A549 (cell line): ENCODE data around the gene LAT. TPM values are rescaled to one million over a fixed set of nuclear protein-coding genes. Genes with fewer than 3 reads are reported as not detected.
A peak's percentile ranks its signal among the peaks of the same experiment; 100 is the strongest.

Source experiments
- CBX8 ChIP-seq: fragments of 200-600 bp; sonication (generic); IDR thresholded peaks from 2 replicates; pipeline ENCODE4 v1.6.1; 2016
- CHD2 ChIP-seq: fragments of 150-350 bp; IDR thresholded peaks from 2 replicates; pipeline ENCODE4 v1.6.1; 2014; ENCODE audit warnings: low read length; ENCODE audit not compliant: partially characterized antibody
- CHD4 ChIP-seq: fragments of 200-600 bp; sonication (generic); IDR thresholded peaks from 2 replicates; pipeline ENCODE4 v1.6.1; 2016; ENCODE audit warnings: antibody characterized with exemption, mild to moderate bottlenecking, borderline replicate concordance
- EHF ChIP-seq: fragments of 250-450 bp; sonication (Bioruptor Pico); IDR thresholded peaks from 2 replicates; pipeline ENCODE4 v1.5.0; 2020; ENCODE audit warnings: mild to moderate bottlenecking
- ESRRA ChIP-seq: fragments of 150-350 bp; IDR thresholded peaks from 2 replicates; pipeline ENCODE4 v1.6.1; 2014; ENCODE audit warnings: mild to moderate bottlenecking, low read length, borderline replicate concordance
- HEYL ChIP-seq: fragments of 250-450 bp; sonication (Bioruptor Pico); IDR thresholded peaks from 2 replicates; pipeline ENCODE4 v1.8.0; 2021; ENCODE audit warnings: mild to moderate bottlenecking, moderate library complexity
- HOXA7 ChIP-seq: fragments of 250-450 bp; sonication (Bioruptor Pico); IDR thresholded peaks from 2 replicates; pipeline ENCODE4 v1.5.0; 2020; ENCODE audit warnings: mild to moderate bottlenecking, moderate library complexity
- HOXB5 ChIP-seq: fragments of 250-450 bp; sonication (Bioruptor Pico); IDR thresholded peaks from 2 replicates; pipeline ENCODE4 v1.5.0; 2020; ENCODE audit warnings: mild to moderate bottlenecking, moderate library complexity
- JUNB ChIP-seq: fragments of >200 bp; sonication (Bioruptor Twin); formaldehyde crosslinking; IDR thresholded peaks from 2 replicates; pipeline ENCODE4 v1.6.1; 2016
- KDM5A ChIP-seq: fragments of 200-600 bp; sonication (generic); IDR thresholded peaks from 2 replicates; pipeline ENCODE4 v1.6.1; 2016; ENCODE audit warnings: antibody characterized with exemption, mild to moderate bottlenecking
- MYC ChIP-seq: IDR thresholded peaks from 2 replicates; pipeline ENCODE4 v1.6.1; 2012; ENCODE audit warnings: mild to moderate bottlenecking, inconsistent platforms, low read length, improper control_type of control experiment, borderline replicate concordance
- NPAS2 ChIP-seq: fragments of 250-450 bp; sonication (Bioruptor Pico); IDR thresholded peaks from 2 replicates; pipeline ENCODE4 v1.8.0; 2022; ENCODE audit warnings: mild to moderate bottlenecking, moderate library complexity, borderline replicate concordance
- NR3C1 ChIP-seq: fragments of >200 bp; sonication (Bioruptor Twin); formaldehyde crosslinking; IDR thresholded peaks from 3 replicates; pipeline ENCODE4 v1.6.1; 2017
- RFX5 ChIP-seq: fragments of 450-650 bp; IDR thresholded peaks from 2 replicates; pipeline ENCODE4 v1.7.1; 2014; ENCODE audit warnings: antibody characterized with exemption, mild to moderate bottlenecking, moderate library complexity
- SREBF2 ChIP-seq: fragments of 450-650 bp; IDR thresholded peaks from 2 replicates; pipeline ENCODE4 v1.6.1; 2014; ENCODE audit warnings: mild to moderate bottlenecking, moderate library complexity
- TFCP2L1 ChIP-seq: fragments of 250-450 bp; sonication (Bioruptor Pico); IDR thresholded peaks from 2 replicates; pipeline ENCODE4 v1.5.0; 2021; ENCODE audit warnings: mild to moderate bottlenecking
- ZSCAN20 ChIP-seq: fragments of 250-450 bp; sonication (Bioruptor Pico); IDR thresholded peaks from 2 replicates; pipeline ENCODE4 v1.8.0; 2022; ENCODE audit warnings: mild to moderate bottlenecking, moderate library complexity
- polyA plus RNA-seq, 4 experiments: library from polyadenylated mRNA; depleted of rRNA in 3 of 4; stranded (reverse); fragments of >200 nt; fragmentation: RNase III in 1 of 4; extraction: RNeasy Plus Mini Kit Qiagen cat#74134 plus additional on column Dnase treatment in 1 of 4; gene quantifications; 2 replicates in 3 of 4; 3 replicates in 1 of 4; pipeline ENCODE4 v1.2.3, GENCODE V29; 2011 to 2017
- TF ChIP-seq, protein P1 (sequence below): fragments of 250-450 bp; sonication (Bioruptor Pico); IDR thresholded peaks from 2 replicates; pipeline ENCODE4 v1.5.0; 2020; ENCODE audit warnings: low read depth, mild to moderate bottlenecking, moderate library complexity
- TF ChIP-seq, protein P2 (sequence below): IDR thresholded peaks from 2 replicates; pipeline ENCODE4 v1.6.1; 2012
- TF ChIP-seq, protein P3 (sequence below): IDR thresholded peaks from 2 replicates; pipeline ENCODE4 v1.6.1; 2012
- TF ChIP-seq, protein P4 (sequence below): IDR thresholded peaks from 2 replicates; pipeline ENCODE4 v1.6.1; 2012; ENCODE audit warnings: low read depth, borderline replicate concordance
- TF ChIP-seq, protein P5 (sequence below): fragments of 150-350 bp; IDR thresholded peaks from 2 replicates; pipeline ENCODE4 v1.6.1; 2014; ENCODE audit warnings: low read depth, mild to moderate bottlenecking, low read length
- TF ChIP-seq, protein P6 (sequence below): fragments of 250-450 bp; sonication (Bioruptor Pico); IDR thresholded peaks from 2 replicates; pipeline ENCODE4 v1.5.0; 2021; ENCODE audit warnings: mild to moderate bottlenecking, moderate library complexity, borderline replicate concordance

LAT gene
- polyA plus RNA-seq, 2 of the 4 experiments (the other 2 are of a cell fraction) = 0.85 to 3.3 TPM

DNA sequence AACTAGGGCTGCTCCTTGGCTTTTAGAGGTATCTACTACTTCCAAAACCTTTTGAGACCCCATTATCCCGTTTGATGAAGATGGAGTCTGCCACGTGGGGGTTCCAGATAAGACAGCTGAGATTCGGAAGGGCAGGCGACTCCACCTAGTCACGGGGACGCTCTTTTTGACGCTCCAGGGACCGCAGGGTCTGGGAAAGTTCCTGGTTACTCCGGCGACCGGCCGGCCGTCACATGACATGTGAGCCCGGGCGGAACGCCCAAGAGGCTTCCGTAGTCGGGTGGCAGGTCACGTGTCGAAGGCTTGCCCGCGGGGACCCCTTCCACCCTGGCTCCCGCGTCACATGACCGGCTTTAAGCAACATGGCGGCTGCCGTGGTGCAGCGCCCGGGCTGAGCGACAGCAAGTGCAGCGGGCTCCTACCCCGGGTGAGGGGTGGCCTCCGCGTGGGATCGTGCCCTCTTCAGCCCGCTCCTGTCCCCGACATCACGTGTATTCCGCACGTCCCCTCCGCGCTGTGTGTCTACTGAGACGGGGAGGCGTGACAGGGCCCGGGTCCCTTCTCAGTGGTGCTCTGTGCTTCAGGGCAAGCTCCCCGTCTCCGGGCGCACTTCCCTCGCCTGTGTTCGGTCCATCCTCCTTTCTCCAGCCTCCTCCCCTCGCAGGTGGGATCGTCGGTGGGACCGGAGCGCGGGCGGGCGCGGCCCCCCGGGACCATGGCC lies 10.3 kb upstream of the LAT start, which contains the start of gene SPNS1 (continued):
- TF ChIP-seq RFX5 (no peak), SREBF2 (no peak), ZSCAN20 (CRISPR knock-in tag) (no peak), KDM5A (peak; percentile 100), NR3C1 (no peak), HEYL (CRISPR knock-in tag) (no peak), HOXB5 (CRISPR knock-in tag) (no peak), CBX8 (no peak), NPAS2 (CRISPR knock-in tag) (peak; percentile 97), JUNB (no peak), EHF (no peak), MYC (peak; percentile 83), CHD2 (no peak), TFCP2L1 (CRISPR knock-in tag) (no peak), HOXA7 (no peak), CHD4 (no peak), ESRRA (no peak)
- TF ChIP-seq, protein P1, sequence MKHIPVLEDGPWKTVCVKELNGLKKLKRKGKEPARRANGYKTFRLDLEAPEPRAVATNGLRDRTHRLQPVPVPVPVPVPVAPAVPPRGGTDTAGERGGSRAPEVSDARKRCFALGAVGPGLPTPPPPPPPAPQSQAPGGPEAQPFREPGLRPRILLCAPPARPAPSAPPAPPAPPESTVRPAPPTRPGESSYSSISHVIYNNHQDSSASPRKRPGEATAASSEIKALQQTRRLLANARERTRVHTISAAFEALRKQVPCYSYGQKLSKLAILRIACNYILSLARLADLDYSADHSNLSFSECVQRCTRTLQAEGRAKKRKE (CRISPR knock-in tag) = no peak
- TF ChIP-seq, protein P2, sequence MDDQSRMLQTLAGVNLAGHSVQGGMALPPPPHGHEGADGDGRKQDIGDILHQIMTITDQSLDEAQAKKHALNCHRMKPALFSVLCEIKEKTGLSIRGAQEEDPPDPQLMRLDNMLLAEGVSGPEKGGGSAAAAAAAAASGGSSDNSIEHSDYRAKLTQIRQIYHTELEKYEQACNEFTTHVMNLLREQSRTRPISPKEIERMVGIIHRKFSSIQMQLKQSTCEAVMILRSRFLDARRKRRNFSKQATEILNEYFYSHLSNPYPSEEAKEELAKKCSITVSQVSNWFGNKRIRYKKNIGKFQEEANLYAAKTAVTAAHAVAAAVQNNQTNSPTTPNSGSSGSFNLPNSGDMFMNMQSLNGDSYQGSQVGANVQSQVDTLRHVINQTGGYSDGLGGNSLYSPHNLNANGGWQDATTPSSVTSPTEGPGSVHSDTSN = peak; percentile 70
- TF ChIP-seq, protein P3, sequence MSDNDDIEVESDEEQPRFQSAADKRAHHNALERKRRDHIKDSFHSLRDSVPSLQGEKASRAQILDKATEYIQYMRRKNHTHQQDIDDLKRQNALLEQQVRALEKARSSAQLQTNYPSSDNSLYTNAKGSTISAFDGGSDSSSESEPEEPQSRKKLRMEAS = peak; percentile 95
- TF ChIP-seq, protein P4, sequence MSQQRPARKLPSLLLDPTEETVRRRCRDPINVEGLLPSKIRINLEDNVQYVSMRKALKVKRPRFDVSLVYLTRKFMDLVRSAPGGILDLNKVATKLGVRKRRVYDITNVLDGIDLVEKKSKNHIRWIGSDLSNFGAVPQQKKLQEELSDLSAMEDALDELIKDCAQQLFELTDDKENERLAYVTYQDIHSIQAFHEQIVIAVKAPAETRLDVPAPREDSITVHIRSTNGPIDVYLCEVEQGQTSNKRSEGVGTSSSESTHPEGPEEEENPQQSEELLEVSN = peak; percentile 50; the same call in 1 of the 2 replicates
- TF ChIP-seq, protein P5, sequence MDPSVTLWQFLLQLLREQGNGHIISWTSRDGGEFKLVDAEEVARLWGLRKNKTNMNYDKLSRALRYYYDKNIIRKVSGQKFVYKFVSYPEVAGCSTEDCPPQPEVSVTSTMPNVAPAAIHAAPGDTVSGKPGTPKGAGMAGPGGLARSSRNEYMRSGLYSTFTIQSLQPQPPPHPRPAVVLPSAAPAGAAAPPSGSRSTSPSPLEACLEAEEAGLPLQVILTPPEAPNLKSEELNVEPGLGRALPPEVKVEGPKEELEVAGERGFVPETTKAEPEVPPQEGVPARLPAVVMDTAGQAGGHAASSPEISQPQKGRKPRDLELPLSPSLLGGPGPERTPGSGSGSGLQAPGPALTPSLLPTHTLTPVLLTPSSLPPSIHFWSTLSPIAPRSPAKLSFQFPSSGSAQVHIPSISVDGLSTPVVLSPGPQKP = no peak
- TF ChIP-seq, protein P6, sequence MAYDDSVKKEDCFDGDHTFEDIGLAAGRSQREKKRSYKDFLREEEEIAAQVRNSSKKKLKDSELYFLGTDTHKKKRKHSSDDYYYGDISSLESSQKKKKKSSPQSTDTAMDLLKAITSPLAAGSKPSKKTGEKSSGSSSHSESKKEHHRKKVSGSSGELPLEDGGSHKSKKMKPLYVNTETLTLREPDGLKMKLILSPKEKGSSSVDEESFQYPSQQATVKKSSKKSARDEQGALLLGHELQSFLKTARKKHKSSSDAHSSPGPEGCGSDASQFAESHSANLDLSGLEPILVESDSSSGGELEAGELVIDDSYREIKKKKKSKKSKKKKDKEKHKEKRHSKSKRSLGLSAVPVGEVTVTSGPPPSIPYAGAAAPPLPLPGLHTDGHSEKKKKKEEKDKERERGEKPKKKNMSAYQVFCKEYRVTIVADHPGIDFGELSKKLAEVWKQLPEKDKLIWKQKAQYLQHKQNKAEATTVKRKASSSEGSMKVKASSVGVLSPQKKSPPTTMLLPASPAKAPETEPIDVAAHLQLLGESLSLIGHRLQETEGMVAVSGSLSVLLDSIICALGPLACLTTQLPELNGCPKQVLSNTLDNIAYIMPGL (CRISPR knock-in tag) = no peak
- TF ChIP-seq, all 56 proteins: peak for 17
